ENCODE data around the gene CHAT.

The CHAT gene

GRCh38 chr10:49572594-49573114 is 41.2 kb upstream of the CHAT start:
- Histone ChIP-seq H4K20me1 (ENCODE audit: insufficient read depth, low read length, poor library complexity, severe bottlenecking) (no peaks in the 10 kb centered on the region), H3K27me3 (ENCODE audit: insufficient read depth, low read length, poor library complexity, severe bottlenecking) (no peaks in the 10 kb centered on the region), H3K36me3 (ENCODE audit: insufficient read depth, low read length) (no peaks in the 10 kb centered on the region), H3F3A (ENCODE audit: low read depth) (no peaks in the 10 kb centered on the region), H3K9me2 (replicated peaks; ENCODE audit: low read depth, low read length) (no peaks in the 10 kb centered on the region), H2AFZ (ENCODE audit: low read length) (no peak overlapping the region), H3K79me2 (ENCODE audit: insufficient read depth, low read length) (no peaks in the 10 kb centered on the region), H3K4me2 (ENCODE audit: low read depth, low read length, poor library complexity, severe bottlenecking) (no peak overlapping the region), H3K4me1 (ENCODE audit: insufficient read depth, low read length, poor library complexity, severe bottlenecking) (no peaks in the 10 kb centered on the region), H3K9me3 (ENCODE audit: insufficient read depth, low read depth, low read length) (no peaks in the 10 kb centered on the region), H3K4me3 (ENCODE audit: low read length, poor library complexity, severe bottlenecking) (no peak overlapping the region), H3K9ac (ENCODE audit: low read depth, low read length, poor library complexity, severe bottlenecking) (no peak overlapping the region)
- no peak for TF ChIP-seq CTCF (conservative IDR thresholded peaks at IDR 0.05; ENCODE audit: low read length)
- TF ChIP-seq EZH2phosphoT487 (IDR thresholded peaks at IDR 0.05; ENCODE audit: borderline replicate concordance): no peak

GRCh38 chr10:49575489-49576072 is 38.3 kb upstream of the CHAT start:
- no peaks in the 10 kb centered on the region for H3K36me3 ChIP-seq (ENCODE audit: insufficient read depth, low read length)

DNA sequence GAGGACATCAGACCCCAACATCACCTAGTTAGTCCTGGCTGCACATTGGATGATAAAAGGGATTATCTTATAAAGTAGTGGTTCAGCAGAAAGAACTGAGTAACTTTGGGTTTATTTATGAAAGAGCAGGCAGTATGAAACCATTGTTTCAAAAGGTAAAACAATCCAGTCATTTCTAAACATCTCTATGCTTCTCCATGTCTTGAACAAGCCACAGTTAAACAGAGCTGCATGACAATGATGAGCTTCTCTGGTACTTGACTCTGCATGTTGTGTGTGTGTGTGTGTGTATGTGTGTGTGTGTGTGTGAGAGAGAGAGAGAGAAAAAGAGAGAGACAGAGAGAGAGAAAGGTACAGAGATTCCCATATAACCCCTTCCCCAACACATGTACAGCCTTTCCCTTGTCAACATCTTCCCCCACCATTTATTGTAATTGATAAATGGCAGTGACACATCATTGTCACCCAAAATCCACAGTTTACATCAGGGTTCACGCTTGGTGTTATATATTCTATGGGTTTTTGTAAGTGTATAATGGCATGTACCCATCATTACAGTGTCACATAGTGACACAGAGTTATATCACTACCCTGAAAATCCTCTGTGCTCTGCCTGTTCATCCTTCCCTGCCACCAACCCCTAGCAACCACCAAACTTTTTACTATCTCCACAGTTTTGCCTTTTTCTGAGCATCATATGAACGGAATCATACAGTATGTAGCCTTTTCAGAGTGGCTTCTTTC is 36.5 kb upstream of the CHAT start:
- H3K79me2 ChIP-seq (ENCODE audit: insufficient read depth, low read length): no peaks in the 10 kb centered on the region
- no peaks in the 10 kb centered on the region for H3K9me3 ChIP-seq (ENCODE audit: insufficient read depth, low read depth, low read length)
- H2AFZ ChIP-seq (ENCODE audit: low read length): no peak overlapping the region
- TF ChIP-seq CTCF (conservative IDR thresholded peaks at IDR 0.05; ENCODE audit: low read length): no peak
- no peak for TF ChIP-seq EZH2phosphoT487 (IDR thresholded peaks at IDR 0.05; ENCODE audit: borderline replicate concordance)
- no peak overlapping the region for H3K9ac ChIP-seq (ENCODE audit: low read depth, low read length, poor library complexity, severe bottlenecking)
- H3K27me3 ChIP-seq (ENCODE audit: insufficient read depth, low read length, poor library complexity, severe bottlenecking): no peaks in the 10 kb centered on the region
- no peaks in the 10 kb centered on the region for H3K36me3 ChIP-seq (ENCODE audit: insufficient read depth, low read length)
- no peaks in the 10 kb centered on the region for H3F3A ChIP-seq (ENCODE audit: low read depth)
- no peak overlapping the region for H3K4me3 ChIP-seq (ENCODE audit: low read length, poor library complexity, severe bottlenecking)
- no peaks in the 10 kb centered on the region for H3K9me2 ChIP-seq (replicated peaks; ENCODE audit: low read depth, low read length)
- no peaks in the 10 kb centered on the region for H3K4me1 ChIP-seq (ENCODE audit: insufficient read depth, low read length, poor library complexity, severe bottlenecking)
- H4K20me1 ChIP-seq (ENCODE audit: insufficient read depth, low read length, poor library complexity, severe bottlenecking): no peaks in the 10 kb centered on the region
- H3K4me2 ChIP-seq (ENCODE audit: low read depth, low read length, poor library complexity, severe bottlenecking): no peak overlapping the region

More at GRCh38 chr10:49575489-49576072, 38.3 kb upstream of the CHAT start:
- Histone ChIP-seq H3K4me2 (ENCODE audit: low read depth, low read length, poor library complexity, severe bottlenecking) (no peak overlapping the region), H3F3A (ENCODE audit: low read depth) (no peaks in the 10 kb centered on the region), H2AFZ (ENCODE audit: low read length) (no peak overlapping the region), H3K9me2 (replicated peaks; ENCODE audit: low read depth, low read length) (no peaks in the 10 kb centered on the region), H3K9ac (ENCODE audit: low read depth, low read length, poor library complexity, severe bottlenecking) (no peak overlapping the region), H3K79me2 (ENCODE audit: insufficient read depth, low read length) (no peaks in the 10 kb centered on the region), H3K27me3 (ENCODE audit: insufficient read depth, low read length, poor library complexity, severe bottlenecking) (no peaks in the 10 kb centered on the region), H4K20me1 (ENCODE audit: insufficient read depth, low read length, poor library complexity, severe bottlenecking) (no peaks in the 10 kb centered on the region), H3K4me3 (ENCODE audit: low read length, poor library complexity, severe bottlenecking) (no peak overlapping the region), H3K4me1 (ENCODE audit: insufficient read depth, low read length, poor library complexity, severe bottlenecking) (no peaks in the 10 kb centered on the region), H3K9me3 (ENCODE audit: insufficient read depth, low read depth, low read length) (no peaks in the 10 kb centered on the region)
- no peak for TF ChIP-seq EZH2phosphoT487 (IDR thresholded peaks at IDR 0.05; ENCODE audit: borderline replicate concordance)
- TF ChIP-seq CTCF (conservative IDR thresholded peaks at IDR 0.05; ENCODE audit: low read length): no peak
